ENCODE measurements around the gene CCDC192.

GRCh38 chr5:127942246-127943060 is 239.3 kb downstream of the CCDC192 start:
- TF ChIP-seq CTCF (IDR thresholded peaks at IDR 0.05; ENCODE audit: insufficient read depth, low read length, poor library complexity, severe bottlenecking) (no peak), EZH2phosphoT487 (conservative IDR thresholded peaks at IDR 0.05; ENCODE audit: low read length) (no peak)

All from SU-DHL-6 (cell line).